Fibroblast of skin of abdomen (primary cell): ENCODE results near the gene RASA3.
A peak's percentile ranks its signal among the peaks of the same experiment; 100 is the strongest.
"Not testable (repeated sequence)": the region's sequence is repeated elsewhere in the genome, so short reads cannot be mapped to it uniquely, and the experiment has no call there.

Experiments
- DNase-seq: peaks from one replicate; pipeline ENCODE4 v3.0.0-alpha.2; 2013

RASA3 gene

GRCh38 chr13:114030666-114031610, 101.5 kb downstream of the RASA3 start:
- no peak for DNase-seq

DNA sequence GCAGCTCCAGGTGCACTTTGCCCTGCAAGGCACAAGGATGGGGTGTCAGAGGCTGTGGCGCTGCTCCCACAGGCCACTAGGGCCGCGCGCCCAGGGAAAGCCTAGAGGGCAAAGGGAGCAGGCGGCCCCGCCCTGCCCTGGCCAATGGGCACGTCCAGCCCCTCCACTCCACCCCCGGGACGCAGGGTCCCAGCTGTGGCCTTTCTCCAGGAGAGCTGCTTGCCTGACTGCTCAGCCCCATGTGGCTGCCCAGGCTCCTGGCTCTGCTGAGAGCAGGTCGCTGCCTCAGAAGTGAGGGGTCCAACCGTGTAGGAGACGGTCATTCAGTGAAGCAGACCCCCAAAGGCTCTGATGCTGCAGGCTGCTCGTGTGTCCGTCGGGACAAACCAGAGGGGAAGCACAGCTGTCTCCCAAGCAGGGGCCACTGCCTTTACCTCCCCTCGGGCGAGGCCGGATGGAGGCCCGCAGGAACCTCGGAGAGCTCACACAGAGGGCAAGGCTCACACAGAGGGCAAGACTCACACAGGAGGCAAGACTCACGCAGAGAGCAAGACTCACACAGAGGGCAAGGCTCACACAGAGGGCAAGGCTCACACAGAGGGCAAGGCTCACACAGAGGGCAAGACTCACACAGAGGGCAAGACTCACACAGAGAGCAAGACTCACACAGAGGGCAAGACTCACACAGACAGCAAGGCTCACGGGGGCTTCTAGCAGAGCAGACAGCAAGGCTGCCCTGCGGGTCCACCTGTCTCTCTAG, 102.4 kb downstream of the RASA3 start:
- DNase-seq, result no peak

GRCh38 chr13:114027826-114028225, 104.6 kb downstream of the RASA3 start:
- no peak for DNase-seq

- DNase-seq, result peak; percentile 31
Measured at GRCh38 chr13:114027046-114027715, 105.2 kb downstream of the RASA3 start.

GRCh38 chr13:114026481-114026880, 105.9 kb downstream of the RASA3 start:
- no peak for DNase-seq

DNA sequence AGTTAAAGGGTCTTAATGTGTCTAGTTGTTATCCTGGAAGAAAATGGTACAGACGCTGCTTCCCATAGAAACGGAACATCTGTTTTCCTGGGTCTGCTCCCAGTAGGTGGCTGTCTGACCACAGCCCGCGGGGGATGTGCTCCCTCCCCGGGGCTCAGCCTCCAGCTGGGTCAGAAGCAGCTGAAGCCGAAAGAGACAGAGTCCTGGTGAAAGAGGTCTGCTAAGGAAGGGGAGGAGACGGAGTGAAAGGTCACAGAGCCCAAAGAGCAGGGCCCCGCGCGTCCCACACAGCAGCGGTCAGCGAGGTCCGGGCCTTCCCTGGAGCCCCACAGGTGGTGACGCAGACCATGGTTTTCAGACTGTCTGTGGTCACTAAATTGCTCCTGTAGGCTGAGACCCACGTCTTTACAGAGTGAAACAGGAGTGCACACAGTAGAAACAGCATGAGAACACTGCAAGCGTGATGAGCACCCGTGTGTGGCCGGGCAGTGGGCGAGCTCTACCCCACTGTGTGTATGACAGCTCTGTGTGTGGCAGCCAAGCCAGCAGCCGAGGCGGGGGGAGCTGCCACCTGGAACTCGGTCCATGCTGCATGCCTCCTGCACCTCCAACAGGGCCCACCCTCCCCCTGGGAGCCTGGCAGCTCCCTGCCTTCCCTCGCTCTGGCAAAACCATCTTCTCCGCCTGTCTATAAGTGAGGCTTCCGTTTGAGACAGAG, 106.5 kb downstream of the RASA3 start:
- DNase-seq, result peak; percentile 71

DNA sequence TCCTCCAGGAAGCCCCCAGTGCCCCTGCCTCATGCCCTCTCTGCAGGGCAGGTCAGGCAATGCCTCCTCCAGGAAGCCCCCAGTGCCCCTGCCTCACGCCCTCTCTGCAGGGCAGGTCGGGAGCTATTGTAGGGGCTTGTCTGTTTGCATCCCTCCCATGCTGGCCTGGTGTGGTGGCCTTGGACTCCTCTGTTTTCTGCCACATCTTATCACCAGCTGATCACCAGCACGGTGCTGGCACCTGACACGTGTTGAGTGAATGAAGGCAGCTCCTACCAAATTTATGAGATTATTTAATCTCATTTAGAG, 107.1 kb downstream of the RASA3 start:
- DNase-seq, result no peak

DNA sequence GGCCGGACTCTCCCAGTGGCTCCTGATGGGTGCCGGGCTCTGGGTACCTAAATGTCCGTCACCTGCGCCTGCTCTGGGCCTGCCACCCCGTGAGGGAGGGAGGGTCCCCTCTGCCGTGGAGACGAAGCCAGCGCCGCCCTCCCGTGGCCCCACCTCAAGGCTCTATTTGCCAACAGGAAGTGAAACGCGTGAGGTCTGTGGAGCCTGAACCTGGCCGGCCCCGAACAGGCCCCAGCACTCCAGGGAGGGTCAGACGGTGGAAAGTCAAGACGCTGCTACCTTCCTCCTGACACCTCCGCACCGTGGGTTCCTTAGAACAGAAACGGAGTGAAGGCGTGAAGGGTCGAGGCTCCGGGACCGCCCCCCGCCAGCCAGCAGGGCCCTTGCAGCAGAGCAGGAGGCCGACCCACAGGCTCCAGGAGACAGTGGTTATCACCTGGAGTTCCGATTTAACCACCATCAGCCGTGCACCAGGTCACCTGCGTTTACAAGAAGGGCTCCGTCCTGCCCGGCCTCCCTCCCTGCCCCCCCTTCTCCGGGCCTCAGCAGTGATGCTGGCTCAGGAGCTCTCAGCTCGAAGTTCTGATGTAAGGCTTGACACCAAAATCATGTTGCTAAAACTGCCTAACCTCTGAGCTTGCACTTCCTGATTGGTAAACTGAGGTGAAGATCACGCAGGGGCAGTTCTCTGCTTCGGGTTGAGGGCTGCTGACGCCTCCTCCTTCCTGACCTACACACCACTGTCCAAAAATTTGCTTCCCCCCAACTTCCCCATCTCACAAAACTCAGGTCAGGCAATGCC, 107.6 kb downstream of the RASA3 start:
- no peak for DNase-seq

GRCh38 chr13:114023716-114024602, 108.5 kb downstream of the RASA3 start:
- no peak for DNase-seq

GRCh38 chr13:114022876-114023275, 109.5 kb downstream of the RASA3 start:
- DNase-seq, result no peak

DNA sequence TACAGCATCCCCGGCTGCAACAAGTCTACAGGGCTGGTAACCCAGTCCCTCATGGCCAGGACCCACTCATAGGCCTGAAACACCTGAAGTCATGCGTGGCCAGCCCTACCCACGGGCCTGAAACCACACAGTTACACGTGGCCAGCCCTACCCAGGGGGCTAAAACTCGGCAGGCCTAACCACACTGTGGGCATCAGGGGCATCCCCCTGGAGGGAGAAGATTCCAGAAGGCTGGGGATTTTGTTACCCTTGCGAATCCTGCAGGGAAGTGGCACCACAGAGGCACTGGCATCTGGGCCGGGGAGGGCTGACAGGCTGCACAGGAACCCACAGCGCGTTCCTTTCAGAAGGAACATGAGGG, 110.1 kb downstream of the RASA3 start:
- no peak for DNase-seq

DNA sequence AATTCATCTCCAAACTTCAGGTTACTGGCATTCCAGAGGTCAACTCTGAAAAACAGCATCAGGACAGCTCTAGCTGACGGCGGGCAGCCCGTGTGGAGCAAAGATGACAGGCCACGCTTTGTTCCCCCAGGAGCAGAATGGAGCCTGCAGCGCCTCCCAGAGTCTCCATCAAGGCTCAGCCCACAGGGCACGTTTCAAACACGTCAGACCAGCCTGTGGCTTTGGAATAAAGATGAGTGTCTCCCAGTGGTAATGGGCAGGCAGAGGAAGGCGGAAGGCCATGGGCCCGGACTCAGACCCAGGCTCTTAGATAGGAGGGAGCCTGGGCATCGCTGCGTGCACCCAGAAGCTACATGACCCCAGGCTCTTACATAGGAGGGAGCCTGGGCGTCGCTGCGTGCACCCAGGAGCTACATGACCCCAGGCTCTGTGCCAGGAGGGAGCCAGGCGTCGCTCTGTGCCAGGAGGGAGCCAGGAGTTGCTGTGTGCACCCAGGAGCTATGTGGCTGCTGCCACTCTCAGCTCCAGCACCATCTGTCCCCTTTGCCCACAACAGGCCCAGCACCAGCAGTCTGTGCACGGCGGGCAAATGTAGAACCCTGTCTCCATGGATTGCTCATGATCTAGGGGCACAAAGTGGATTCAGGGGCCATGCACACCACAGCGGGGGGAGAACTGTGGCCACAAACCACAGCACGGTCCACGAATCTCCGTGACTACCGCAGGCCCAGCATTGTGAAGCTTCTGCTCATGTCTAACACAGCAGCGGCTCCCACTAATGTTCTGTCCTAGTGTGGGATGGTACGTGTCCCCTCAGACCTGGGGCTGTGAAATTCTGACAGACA, 110.7 kb downstream of the RASA3 start:
- no peak for DNase-seq

GRCh38 chr13:114020750-114021463, 111.5 kb downstream of the RASA3 start:
- DNase-seq, result no peak

DNA sequence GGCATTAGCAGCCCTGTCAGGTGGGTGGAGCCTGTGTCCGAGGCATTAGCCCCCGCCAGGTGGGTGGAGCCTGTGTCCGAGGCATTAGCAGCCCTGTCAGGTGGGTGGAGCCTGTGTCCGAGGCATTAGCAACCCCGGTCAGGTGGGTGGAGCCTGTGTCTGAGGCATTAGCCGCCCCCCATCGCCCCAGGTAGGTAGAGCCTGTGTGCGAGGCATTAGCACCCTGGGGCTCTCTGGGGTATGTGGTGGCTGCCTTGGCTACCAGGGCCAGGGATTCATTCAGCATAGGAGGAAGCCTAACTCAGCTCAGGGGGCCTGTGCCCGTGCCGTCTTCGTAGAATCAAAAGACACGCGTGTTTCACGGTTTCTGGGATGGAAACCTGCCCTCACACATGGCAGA, 112.3 kb downstream of the RASA3 start:
- not testable (repeated sequence) for DNase-seq

- no peak for DNase-seq
Measured at GRCh38 chr13:114019367-114019766, 113.1 kb downstream of the RASA3 start.

DNA sequence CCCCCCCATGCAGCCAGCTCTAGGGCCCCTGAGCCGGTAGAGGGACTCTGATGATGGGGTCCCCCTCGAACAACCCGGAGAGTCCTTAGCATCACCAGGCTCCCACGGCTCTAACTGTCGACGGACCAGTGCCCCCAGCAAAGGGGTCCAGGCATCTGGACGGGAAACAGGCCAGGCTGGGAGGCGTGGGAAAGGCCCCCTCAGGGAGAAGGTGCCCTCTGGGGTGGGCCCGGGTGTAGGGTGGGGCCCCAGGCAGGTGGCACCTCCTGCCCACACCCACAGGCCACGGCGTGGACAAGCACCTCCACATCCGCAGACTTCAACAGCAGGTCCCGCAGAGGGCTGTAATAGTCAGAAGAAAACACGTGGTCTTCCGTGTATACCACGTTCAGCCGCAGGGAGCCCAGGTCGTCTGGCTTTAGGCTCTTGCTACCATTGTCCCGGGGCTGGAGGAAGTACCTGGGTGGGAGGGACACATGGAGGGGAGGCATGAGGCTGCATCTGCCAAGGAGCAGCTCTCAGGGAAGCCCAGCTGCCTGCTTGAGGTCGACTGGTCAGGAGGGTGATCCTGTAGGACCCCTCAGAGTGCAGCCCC, 113.9 kb downstream of the RASA3 start:
- no peak for DNase-seq

- no peak for DNase-seq
Measured at GRCh38 chr13:114017966-114018365, 114.5 kb downstream of the RASA3 start.

DNA sequence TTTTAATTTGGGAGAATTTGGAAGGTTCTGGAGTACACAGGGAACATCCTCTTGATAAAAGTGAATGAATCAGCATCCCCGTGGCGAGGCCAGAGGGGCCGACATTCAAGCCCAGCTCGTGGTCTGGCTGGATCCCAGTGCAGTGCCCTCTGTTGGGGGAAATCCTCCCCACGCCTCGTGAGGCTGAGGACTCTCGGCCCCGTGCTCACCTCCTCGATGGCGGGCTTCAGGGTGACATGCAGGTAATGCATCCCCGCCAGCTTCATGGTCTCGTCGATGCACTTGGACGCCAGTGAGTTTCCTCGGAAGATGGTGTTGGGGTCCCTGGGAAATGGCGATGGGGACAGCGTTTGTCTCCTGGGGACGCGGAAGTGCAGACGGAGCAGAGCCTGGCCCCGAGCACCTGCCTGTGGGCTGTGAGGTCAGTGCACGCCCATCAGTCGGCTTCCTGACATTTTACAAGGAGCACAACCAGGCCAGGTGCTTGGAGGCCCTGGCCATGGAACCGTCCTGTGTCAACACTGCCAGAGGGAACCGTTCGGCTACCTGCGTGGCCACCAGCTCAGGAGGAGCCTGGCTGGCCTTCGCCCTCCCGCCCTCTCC, 115.3 kb downstream of the RASA3 start:
- DNase-seq, result peak; percentile 35
